Osteoblast (primary cell): ENCODE data around the gene KIF1B. TPM values are rescaled to one million over a fixed set of nuclear protein-coding genes. Genes with fewer than 3 reads are reported as not detected.

Experiments used
- DNase-seq: peaks from one replicate; pipeline ENCODE4 v3.0.0; 2011; ENCODE audit warnings: low spot score, mixed read lengths; ENCODE audit not compliant: insufficient read length; ENCODE audit errors: missing footprints
- H2AFZ ChIP-seq: 2 replicates; pipeline ENCODE4 v1.6.0; 2011; ENCODE audit warnings: mild to moderate bottlenecking, low read length
- H3K27ac ChIP-seq: 2 replicates; pipeline ENCODE4 v1.5.1; 2011; ENCODE audit warnings: mild to moderate bottlenecking, low read depth, low read length, moderate library complexity
- H3K27me3 ChIP-seq: 2 replicates; pipeline ENCODE4 v1.6.0; 2012; ENCODE audit warnings: mild to moderate bottlenecking, control low read depth, inconsistent platforms, low read length, moderate library complexity; ENCODE audit not compliant: insufficient read depth
- H3K36me3 ChIP-seq: 2 replicates; pipeline ENCODE4 v1.5.1; 2011; ENCODE audit warnings: mild to moderate bottlenecking, low read length, control low read depth, moderate library complexity; ENCODE audit not compliant: insufficient read depth
- H3K4me1 ChIP-seq: 2 replicates; pipeline ENCODE4 v1.5.1; 2011; ENCODE audit warnings: mild to moderate bottlenecking, low read length, control low read depth, moderate library complexity; ENCODE audit not compliant: insufficient read depth
- H3K4me2 ChIP-seq: 2 replicates; pipeline ENCODE4 v1.6.0; 2011; ENCODE audit warnings: mild to moderate bottlenecking, low read length; ENCODE audit not compliant: insufficient read depth
- H3K4me3 ChIP-seq: fragments of 200-600 bp; sonication (generic); 3 replicates; pipeline ENCODE4 v1.5.1; 2012; ENCODE audit warnings: mild to moderate bottlenecking, low read length, inconsistent platforms; ENCODE audit not compliant: insufficient read depth
- H3K79me2 ChIP-seq: 2 replicates; pipeline ENCODE4 v1.6.0; 2012; ENCODE audit warnings: mild to moderate bottlenecking, low read length, control low read depth, inconsistent platforms; ENCODE audit not compliant: insufficient read depth
- H3K9me3 ChIP-seq: 2 replicates; pipeline ENCODE4 v1.5.1; 2011; ENCODE audit warnings: low read depth, low read length, control low read depth
- H4K20me1 ChIP-seq: 2 replicates; pipeline ENCODE4 v1.6.0; 2012; ENCODE audit warnings: mild to moderate bottlenecking, low read length, control low read depth; ENCODE audit not compliant: insufficient read depth
- total RNA-seq: library from RNA; depleted of rRNA; stranded (reverse); fragments of >200 nt; gene quantifications from 2 replicates; pipeline ENCODE4 v1.2.3, GENCODE V29; 2012
- TF ChIP-seq, protein P1 (sequence below): IDR thresholded peaks from 2 replicates; pipeline ENCODE4 v1.5.1; 2011; ENCODE audit warnings: mild to moderate bottlenecking, low read depth, low read length, moderate library complexity; ENCODE audit errors: extremely low read depth

The KIF1B gene
- total RNA-seq, 1 donor: 35.8 TPM

DNA sequence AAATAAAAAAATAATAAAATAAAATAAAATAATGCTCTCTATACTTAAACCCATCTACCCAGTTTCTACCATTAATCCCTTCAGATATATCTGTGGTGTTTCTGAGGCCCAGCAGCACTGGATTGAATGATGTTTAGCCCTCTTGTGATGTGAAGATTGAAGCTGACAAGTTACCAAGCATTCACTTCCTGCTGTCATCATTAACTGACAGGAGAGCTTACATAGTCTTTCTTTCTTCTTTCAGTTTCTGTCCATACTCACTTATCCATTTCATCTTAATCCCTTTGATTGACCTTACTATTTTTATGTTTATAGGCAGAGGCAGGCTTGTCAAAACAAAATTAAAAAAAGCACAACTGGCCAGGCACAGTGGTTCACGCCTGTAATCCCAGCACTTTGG is 149.7 kb downstream of the KIF1B start:
- H3K4me2 ChIP-seq: no peak overlapping the region
- no peak overlapping the region for H3K27ac ChIP-seq
- H3K4me3 ChIP-seq: no peak overlapping the region
- no peaks in the 10 kb centered on the region for H3K9me3 ChIP-seq
- peaks cover 14% of the 10 kb centered on the region for H3K36me3 ChIP-seq
- no peaks in the 10 kb centered on the region for H3K27me3 ChIP-seq
- TF ChIP-seq, protein P1, sequence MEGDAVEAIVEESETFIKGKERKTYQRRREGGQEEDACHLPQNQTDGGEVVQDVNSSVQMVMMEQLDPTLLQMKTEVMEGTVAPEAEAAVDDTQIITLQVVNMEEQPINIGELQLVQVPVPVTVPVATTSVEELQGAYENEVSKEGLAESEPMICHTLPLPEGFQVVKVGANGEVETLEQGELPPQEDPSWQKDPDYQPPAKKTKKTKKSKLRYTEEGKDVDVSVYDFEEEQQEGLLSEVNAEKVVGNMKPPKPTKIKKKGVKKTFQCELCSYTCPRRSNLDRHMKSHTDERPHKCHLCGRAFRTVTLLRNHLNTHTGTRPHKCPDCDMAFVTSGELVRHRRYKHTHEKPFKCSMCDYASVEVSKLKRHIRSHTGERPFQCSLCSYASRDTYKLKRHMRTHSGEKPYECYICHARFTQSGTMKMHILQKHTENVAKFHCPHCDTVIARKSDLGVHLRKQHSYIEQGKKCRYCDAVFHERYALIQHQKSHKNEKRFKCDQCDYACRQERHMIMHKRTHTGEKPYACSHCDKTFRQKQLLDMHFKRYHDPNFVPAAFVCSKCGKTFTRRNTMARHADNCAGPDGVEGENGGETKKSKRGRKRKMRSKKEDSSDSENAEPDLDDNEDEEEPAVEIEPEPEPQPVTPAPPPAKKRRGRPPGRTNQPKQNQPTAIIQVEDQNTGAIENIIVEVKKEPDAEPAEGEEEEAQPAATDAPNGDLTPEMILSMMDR: no peak
- no peaks in the 10 kb centered on the region for H3K79me2 ChIP-seq
- no peaks in the 10 kb centered on the region for H4K20me1 ChIP-seq
- no peak for DNase-seq
- no peaks in the 10 kb centered on the region for H3K4me1 ChIP-seq
- H2AFZ ChIP-seq: no peak overlapping the region

DNA sequence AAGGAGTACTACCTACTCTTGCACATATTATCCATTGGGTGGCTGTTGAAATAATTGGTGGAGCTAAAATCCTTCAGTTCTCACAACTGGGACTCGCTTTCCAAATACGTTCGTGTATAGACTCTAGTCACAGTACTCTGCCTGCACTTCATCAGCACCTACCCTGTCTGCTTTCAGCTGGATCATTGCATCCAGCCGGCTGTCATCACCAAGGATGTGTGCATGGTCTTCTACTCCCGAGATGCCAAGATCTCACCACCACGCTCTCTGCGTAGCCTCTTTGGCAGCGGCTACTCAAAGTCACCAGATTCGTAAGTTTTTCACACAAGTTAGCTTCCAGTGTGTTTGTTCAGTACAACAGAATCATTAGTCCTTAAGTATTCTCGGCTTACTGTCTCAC is 151.1 kb downstream of the KIF1B start:
- Histone ChIP-seq H3K4me2 (no peak overlapping the region), H3K9me3 (no peaks in the 10 kb centered on the region), H3K4me3 (no peak overlapping the region), H3K27ac (no peak overlapping the region), H3K27me3 (no peaks in the 10 kb centered on the region), H3K36me3 (peaks cover 20% of the 10 kb centered on the region), H3K79me2 (no peaks in the 10 kb centered on the region), H3K4me1 (no peaks in the 10 kb centered on the region), H2AFZ (no peak overlapping the region), H4K20me1 (no peaks in the 10 kb centered on the region)
- no peak for DNase-seq
- TF ChIP-seq, protein P1: no peak

- no peaks in the 10 kb centered on the region for H4K20me1 ChIP-seq
- TF ChIP-seq, protein P1: no peak
- H3K4me2 ChIP-seq: no peak overlapping the region
- no peaks in the 10 kb centered on the region for H3K79me2 ChIP-seq
- H3K27me3 ChIP-seq: no peaks in the 10 kb centered on the region
- no peak overlapping the region for H3K4me3 ChIP-seq
- no peak overlapping the region for H2AFZ ChIP-seq
- no peaks in the 10 kb centered on the region for H3K9me3 ChIP-seq
- peaks cover 30% of the 10 kb centered on the region for H3K36me3 ChIP-seq
- no peak for DNase-seq
- no peak overlapping the region for H3K27ac ChIP-seq
- no peaks in the 10 kb centered on the region for H3K4me1 ChIP-seq
Measured at GRCh38 chr1:10368194-10368593, 157.8 kb downstream of the KIF1B start.

GRCh38 chr1:10374442-10374860 is 164.1 kb downstream of the KIF1B start:
- H3K4me3 ChIP-seq: no peak overlapping the region
- H3K9me3 ChIP-seq: no peaks in the 10 kb centered on the region
- no peak for DNase-seq
- no peaks in the 10 kb centered on the region for H3K27me3 ChIP-seq
- no peaks in the 10 kb centered on the region for H3K79me2 ChIP-seq
- TF ChIP-seq, protein P1: no peak
- no peak overlapping the region for H2AFZ ChIP-seq
- H3K4me2 ChIP-seq: no peak overlapping the region
- peaks cover 6% of the 10 kb centered on the region for H3K4me1 ChIP-seq
- no peak overlapping the region for H3K27ac ChIP-seq
- H3K36me3 ChIP-seq: peaks cover 36% of the 10 kb centered on the region
- H4K20me1 ChIP-seq: no peaks in the 10 kb centered on the region
